H1 (cell line): ENCODE measurements around the gene CYTL1. TPM values are rescaled to one million over a fixed set of nuclear protein-coding genes. Genes with fewer than 3 reads are reported as not detected.

Experiments
- CHD7 ChIP-seq: fragments of 300-600 bp; sonication (generic); IDR thresholded peaks from 2 replicates; pipeline ENCODE4 v1.7.1; 2012; ENCODE audit warnings: low read length, moderate library complexity, mild to moderate bottlenecking, inconsistent platforms; ENCODE audit not compliant: insufficient replicate concordance
- KDM5A ChIP-seq: fragments of 200-600 bp; IDR thresholded peaks from 2 replicates; pipeline ENCODE4 v1.7.1; 2012; ENCODE audit warnings: mild to moderate bottlenecking, low read length, inconsistent platforms, mixed read lengths
- SAP30 ChIP-seq: fragments of 300-600 bp; sonication (generic); IDR thresholded peaks from 2 replicates; pipeline ENCODE4 v1.7.1; 2012; ENCODE audit warnings: low read length, moderate library complexity, mild to moderate bottlenecking, inconsistent platforms; ENCODE audit not compliant: insufficient read depth, insufficient replicate concordance
- TAF1 ChIP-seq: IDR thresholded peaks from 2 replicates; pipeline ENCODE4 v1.6.1; 2011; ENCODE audit warnings: mild to moderate bottlenecking, low read depth, low read length
- TAF7 ChIP-seq: optimal IDR thresholded peaks from 2 replicates; pipeline ENCODE3; 2011; ENCODE audit warnings: low read depth, mild to moderate bottlenecking, inconsistent platforms, low read length, moderate library complexity, borderline replicate concordance
- polyA plus RNA-seq, 7 experiments: library from polyadenylated mRNA; depleted of rRNA in 3 of 7; stranded (reverse) in 5 of 7; unstranded in 2 of 7; fragments of >200 nt in 5 of 7; fragments of 200-250 nt in 2 of 7; gene quantifications; 1 replicate in 5 of 7; 2 replicates in 1 of 7; 4 replicates in 1 of 7; pipeline versions ENCODE4 v1.2.1 to v1.2.3, GENCODE V29; 2011 to 2013; ENCODE audit warnings: missing spikeins in 2 of 7, mixed read lengths in 2 of 7
- total RNA-seq: library from RNA; stranded (reverse); fragmentation: NEBNext Ultra II Directional; extraction: Animal tissue kit (Norgen Biotek cat#: 25700); gene quantifications from 2 replicates; pipeline ENCODE4 v1.2.1, GENCODE V29; 2021

The CYTL1 gene
- total and polyA plus RNA-seq, 2 of the 8 experiments (the other 6 are each of a cell fraction or from before 2014, with no cell fraction given) = 8.6 to 9.8 TPM

- no peak for TF ChIP-seq CHD7
- no peak for TF ChIP-seq TAF7
- no peak for TF ChIP-seq SAP30
- TF ChIP-seq TAF1 = no peak
- no peak for TF ChIP-seq KDM5A
- TF ChIP-seq, all 59 proteins: peak for 0
Observed at GRCh38 chr4:5026371-5026770, 7.1 kb upstream of the CYTL1 start (continued).
